Breast epithelium (tissue), 4 donors: ENCODE measurements around the gene CTDSP2. TPM values are rescaled to one million over a fixed set of nuclear protein-coding genes. Genes with fewer than 3 reads are reported as not detected.
A peak's percentile ranks its signal among the peaks of the same experiment; 100 is the strongest.
"Not testable (repeated sequence)": the region's sequence is repeated elsewhere in the genome, so short reads cannot be mapped to it uniquely, and the experiment has no call there.

Experiments used
- DNase-seq, 2 donors: peaks; one replicate each; pipeline ENCODE4 v3.0.0-alpha.2; 2019; ENCODE audit warnings: low spot score in 2 of 2
- H3K27ac ChIP-seq, 2 donors: fragments of 200-600 bp; sonication (generic) in 1 of 2; one replicate each; pipeline ENCODE4 v1.5.1; 2016 to 2019; ENCODE audit warnings: mild to moderate bottlenecking in 1 of 2
- H3K27me3 ChIP-seq, 2 donors: fragments of 200-600 bp; sonication (generic) in 1 of 2; one replicate each; pipeline versions ENCODE4 v1.5.1 to v1.6.0; 2017 to 2019; ENCODE audit warnings: control low read depth in 1 of 2, mild to moderate bottlenecking in 1 of 2
- H3K36me3 ChIP-seq: fragments of 200-600 bp; one replicate; pipeline ENCODE4 v1.5.1; 2019
- H3K4me1 ChIP-seq, 2 donors: fragments of 200-600 bp; sonication (generic); one replicate each; pipeline ENCODE4 v1.5.1; 2016 to 2019; ENCODE audit warnings: control low read depth in 1 of 2
- H3K4me3 ChIP-seq, 3 donors: fragments of 200-600 bp; sonication (generic); 1 replicate in 2 of 3; 2 replicates in 1 of 3; pipeline ENCODE4 v1.5.1; 2016 to 2019; ENCODE audit warnings: mild to moderate bottlenecking in 3 of 3, moderate library complexity in 2 of 3
- H3K9me3 ChIP-seq, 2 donors: fragments of 200-600 bp; sonication (generic) in 1 of 2; one replicate each; pipeline ENCODE4 v1.5.1; 2016 to 2019; ENCODE audit warnings: control low read depth in 1 of 2
- CTCF ChIP-seq, 3 donors: fragments of 450-650 bp; IDR thresholded peaks; one replicate each; pipeline ENCODE4 v1.5.1; 2016 to 2017; ENCODE audit warnings: antibody characterized with exemption in 3 of 3, mild to moderate bottlenecking in 3 of 3, moderate library complexity in 3 of 3
- POLR2A ChIP-seq: fragments of 450-650 bp; IDR thresholded peaks from one replicate; pipeline ENCODE4 v1.6.1; 2016; ENCODE audit warnings: antibody characterized with exemption, mild to moderate bottlenecking, moderate library complexity
- POLR2AphosphoS5 ChIP-seq, 3 donors: sonication (generic); formaldehyde crosslinking; IDR thresholded peaks; one replicate each; pipeline ENCODE4 v1.6.1; 2017; ENCODE audit warnings: antibody characterized with exemption in 3 of 3
- intact Hi-C: fragments of 100-400 bp; cut with DNase I; formaldehyde crosslinking; loops from one replicate; pipeline ENCODE4 v1.15.1; 2023; ENCODE audit warnings: low total_unique reads
- total RNA-seq, 3 donors: library from RNA; depleted of rRNA; stranded (reverse); fragments of >200 nt; gene quantifications; one replicate each; pipeline ENCODE4 v1.1.0, GENCODE V29; 2016

The CTDSP2 gene
- total RNA-seq, 3 donors from 2014 or later: 144 to 175 (median 167) TPM

GRCh38 chr12:57864442-57865083, 18.0 kb upstream of the CTDSP2 start:
- intact Hi-C loops: no loop called here
- peak in 1 of 2 donors; percentile 19 for DNase-seq
- TF ChIP-seq CTCF (IDR thresholded peaks at IDR 0.05): no peak
- no peak for TF ChIP-seq POLR2A
- no peak for TF ChIP-seq POLR2AphosphoS5 (IDR thresholded peaks at IDR 0.05)
- peak overlapping the region; percentile 64 to 74 (median 68) for H3K4me3 ChIP-seq
- no peaks in the 10 kb centered on the region for H3K36me3 ChIP-seq
- H3K9me3 ChIP-seq: no peaks in the 10 kb centered on the region
- H3K27me3 ChIP-seq: no peaks in the 10 kb centered on the region
- peak overlapping the region; percentile 94 to 95 for H3K27ac ChIP-seq
- peaks cover 0 to 6% of the 10 kb centered on the region in 2 donors for H3K4me1 ChIP-seq

DNA sequence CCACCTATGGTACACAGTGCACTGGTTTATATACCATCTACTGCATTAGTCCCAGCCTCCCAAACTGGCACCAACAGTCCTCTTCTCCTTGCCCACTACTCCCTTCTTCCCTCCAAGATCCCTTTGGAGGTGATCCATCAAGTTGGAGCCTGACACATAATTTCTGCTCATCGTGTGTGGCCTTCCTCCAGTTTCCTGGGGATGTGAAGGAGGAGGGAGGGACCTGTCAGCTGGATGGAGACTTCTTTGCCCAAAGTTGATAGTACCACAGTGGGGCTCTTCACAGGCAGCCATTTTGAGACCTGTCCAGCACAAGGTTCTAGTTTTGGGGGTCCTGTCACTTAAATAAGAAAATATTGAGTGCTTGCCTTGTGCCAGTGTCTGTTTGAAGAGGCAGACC, 17.1 kb upstream of the CTDSP2 start:
- no peaks in the 10 kb centered on the region for H3K9me3 ChIP-seq
- no peaks in the 10 kb centered on the region for H3K36me3 ChIP-seq
- DNase-seq: no peak
- H3K4me3 ChIP-seq: no peak overlapping the region
- peak overlapping the region in 1 of 2 donors; percentile 94 for H3K27ac ChIP-seq
- peaks cover 0 to 6% of the 10 kb centered on the region in 2 donors for H3K4me1 ChIP-seq
- TF ChIP-seq POLR2A: no peak
- no peak for TF ChIP-seq CTCF (IDR thresholded peaks at IDR 0.05)
- TF ChIP-seq POLR2AphosphoS5 (IDR thresholded peaks at IDR 0.05): no peak
- intact Hi-C loops: no loop called here
- no peaks in the 10 kb centered on the region for H3K27me3 ChIP-seq

- Histone ChIP-seq H3K27me3 (no peaks in the 10 kb centered on the region), H3K9me3 (no peaks in the 10 kb centered on the region), H3K27ac (no peak overlapping the region), H3K4me1 (peaks cover 0 to 6% of the 10 kb centered on the region in 2 donors), H3K4me3 (no peak overlapping the region), H3K36me3 (no peaks in the 10 kb centered on the region)
- intact Hi-C loops: loop anchor here (1.0 kb wide), 1 partner anchor 16 kb away; the partner anchor contains the start of gene CTDSP2
- DNase-seq: no peak
- TF ChIP-seq POLR2AphosphoS5 (IDR thresholded peaks at IDR 0.05): no peak
- TF ChIP-seq POLR2A: no peak
- TF ChIP-seq CTCF (IDR thresholded peaks at IDR 0.05): no peak
These were observed 15.4 kb upstream of the CTDSP2 start for GRCh38 chr12:57861967-57862366.

DNA sequence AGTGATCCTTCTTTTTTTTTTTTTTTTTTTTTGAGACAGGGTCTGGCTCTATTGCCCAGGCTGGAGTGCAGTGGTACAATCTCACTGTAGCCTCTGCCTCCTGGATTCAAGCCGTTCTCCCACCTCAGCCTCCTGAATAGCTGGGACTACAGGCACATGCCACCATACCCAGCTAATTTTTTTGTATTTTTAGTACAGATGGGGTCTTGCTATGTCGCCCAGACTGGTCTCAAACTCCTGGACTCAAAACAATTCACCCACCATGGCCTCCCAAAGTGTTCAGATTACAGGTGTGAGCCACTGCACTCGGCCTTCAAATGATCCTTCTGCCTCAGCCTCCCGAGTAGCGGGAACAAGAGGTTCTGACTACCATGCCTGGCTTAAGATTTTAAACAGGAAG, 14.4 kb upstream of the CTDSP2 start:
- H3K27me3 ChIP-seq, DNase-seq, H3K36me3 ChIP-seq, H3K4me1 ChIP-seq, H3K27ac ChIP-seq, H3K9me3 ChIP-seq, H3K4me3 ChIP-seq: not testable (repeated sequence)
- intact Hi-C loops: loop anchor here (1.0 kb wide), 1 partner anchor 15 kb away; the partner anchor contains the start of gene CTDSP2

DNA sequence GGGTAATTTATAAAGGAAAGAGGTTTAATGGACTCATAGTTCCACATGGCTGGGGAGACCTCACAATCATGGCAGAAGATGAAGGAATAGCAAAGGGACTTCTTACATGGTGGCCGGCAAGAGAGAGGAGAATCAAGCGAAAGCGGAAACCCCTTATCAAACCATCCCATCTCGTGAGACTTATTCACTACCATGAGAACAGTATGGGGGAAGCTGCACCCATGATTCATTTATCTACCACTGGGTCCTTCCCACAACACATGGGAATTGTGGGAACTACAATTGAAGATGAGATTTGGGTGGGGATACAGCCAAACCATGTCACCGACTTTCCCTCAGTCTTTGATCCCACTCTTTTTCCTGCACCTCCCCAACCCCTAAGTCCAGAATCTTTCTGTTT, 12.6 kb upstream of the CTDSP2 start:
- Histone ChIP-seq H3K4me1 (peaks cover 0 to under 1% of the 10 kb centered on the region in 2 donors), H3K27me3 (no peaks in the 10 kb centered on the region), H3K4me3 (no peak overlapping the region), H3K27ac (no peak overlapping the region), H3K36me3 (no peaks in the 10 kb centered on the region), H3K9me3 (no peaks in the 10 kb centered on the region)
- intact Hi-C loops: no loop called here
- TF ChIP-seq POLR2AphosphoS5 (IDR thresholded peaks at IDR 0.05) (no peak), CTCF (IDR thresholded peaks at IDR 0.05) (no peak), POLR2A (no peak)
- no peak for DNase-seq

- H3K36me3 ChIP-seq, H3K4me1 ChIP-seq, H3K9me3 ChIP-seq, H3K27me3 ChIP-seq, H3K27ac ChIP-seq, H3K4me3 ChIP-seq, DNase-seq, intact Hi-C loops: not testable (repeated sequence)
These were observed 11.6 kb upstream of the CTDSP2 start for GRCh38 chr12:57858123-57858522.
